Neural progenitor cell (in vitro differentiated cells): ENCODE data around the gene ZFPL1. TPM values are rescaled to one million over a fixed set of nuclear protein-coding genes. Genes with fewer than 3 reads are reported as not detected.
A peak's percentile ranks its signal among the peaks of the same experiment; 100 is the strongest.

Experiments
- DNase-seq: peaks from one replicate; pipeline ENCODE4 v3.0.0-alpha.2; 2016; ENCODE audit warnings: low spot score
- H2AFZ ChIP-seq: fragments of 200-600 bp; sonication (generic); replicated peaks from 2 replicates; pipeline ENCODE4 v1.6.1; 2016; ENCODE audit warnings: antibody characterized with exemption
- H3F3A ChIP-seq: fragments of 200-600 bp; sonication (generic); 2 replicates; pipeline ENCODE4 v1.6.1; 2016; ENCODE audit warnings: antibody characterized with exemption, low read depth
- H3K27ac ChIP-seq: fragments of 200-600 bp; sonication (generic); 2 replicates; pipeline ENCODE4 v1.5.1; 2016; ENCODE audit warnings: mild to moderate bottlenecking
- H3K27me3 ChIP-seq: fragments of 200-600 bp; sonication (generic); 2 replicates; pipeline ENCODE4 v1.6.1; 2016; ENCODE audit warnings: mild to moderate bottlenecking, moderate library complexity
- H3K36me3 ChIP-seq: fragments of 200-600 bp; sonication (generic); 2 replicates; pipeline ENCODE4 v1.5.1; 2016
- H3K4me1 ChIP-seq: fragments of 200-600 bp; sonication (generic); 2 replicates; pipeline ENCODE4 v1.6.1; 2016; ENCODE audit warnings: mixed run types
- H3K4me2 ChIP-seq: fragments of 200-600 bp; sonication (generic); 2 replicates; pipeline ENCODE4 v1.6.1; 2016
- H3K4me3 ChIP-seq: fragments of 200-600 bp; sonication (generic); 2 replicates; pipeline ENCODE4 v1.5.1; 2016
- H3K79me2 ChIP-seq: fragments of 200-600 bp; sonication (generic); 2 replicates; pipeline ENCODE4 v1.6.1; 2016; ENCODE audit warnings: low read depth
- H3K9ac ChIP-seq: fragments of 200-600 bp; sonication (generic); 2 replicates; pipeline ENCODE4 v1.6.1; 2016
- H3K9me3 ChIP-seq: fragments of 200-600 bp; sonication (generic); 2 replicates; pipeline ENCODE4 v1.5.1; 2016; ENCODE audit warnings: low read depth
- H4K20me1 ChIP-seq: fragments of 200-600 bp; sonication (generic); 2 replicates; pipeline ENCODE4 v1.6.1; 2016; ENCODE audit warnings: low read depth
- H3K27ac Mint-ChIP-seq: 3 replicates; pipeline ENCODE4 v1.8.0; 2021; ENCODE audit warnings: mixed read lengths
- H3K27me3 Mint-ChIP-seq: 2 replicates; pipeline ENCODE4 v1.8.0; 2022; ENCODE audit warnings: low read depth, mild to moderate bottlenecking, inconsistent platforms, moderate library complexity, mixed read lengths; ENCODE audit not compliant: insufficient read depth
- H3K36me3 Mint-ChIP-seq: 3 replicates; pipeline ENCODE4 v1.8.0; 2021; ENCODE audit warnings: mixed read lengths
- H3K4me1 Mint-ChIP-seq: 3 replicates; pipeline ENCODE4 v1.8.0; 2021; ENCODE audit warnings: mixed read lengths
- H3K4me3 Mint-ChIP-seq: 3 replicates; pipeline ENCODE4 v1.8.0; 2021; ENCODE audit warnings: mild to moderate bottlenecking, moderate library complexity, mixed read lengths
- H3K9me3 Mint-ChIP-seq: 3 replicates; pipeline ENCODE4 v1.8.0; 2020; ENCODE audit warnings: mixed read lengths
- EZH2 ChIP-seq: fragments of 200-600 bp; sonication (generic); IDR thresholded peaks from 2 replicates; pipeline ENCODE4 v1.6.1; 2017; ENCODE audit warnings: antibody characterized with exemption, mild to moderate bottlenecking, moderate library complexity
- EZH2phosphoT487 ChIP-seq: fragments of 200-600 bp; sonication (generic); IDR thresholded peaks from 2 replicates; pipeline ENCODE4 v1.6.1; 2017; ENCODE audit warnings: antibody characterized with exemption
- total RNA-seq: library from RNA; depleted of rRNA; stranded (reverse); fragments of >200 nt; gene quantifications from 2 replicates; pipeline ENCODE4 v1.2.3, GENCODE V29; 2015; ENCODE audit warnings: low replicate concordance
- TF ChIP-seq, protein P1 (sequence below): fragments of 200-600 bp; sonication (generic); IDR thresholded peaks from 2 replicates; pipeline ENCODE4 v1.5.1; 2017; ENCODE audit warnings: antibody characterized with exemption, mild to moderate bottlenecking

ZFPL1 gene
- total RNA-seq, 1 donor from 2014 or later: 12.6 TPM

DNA sequence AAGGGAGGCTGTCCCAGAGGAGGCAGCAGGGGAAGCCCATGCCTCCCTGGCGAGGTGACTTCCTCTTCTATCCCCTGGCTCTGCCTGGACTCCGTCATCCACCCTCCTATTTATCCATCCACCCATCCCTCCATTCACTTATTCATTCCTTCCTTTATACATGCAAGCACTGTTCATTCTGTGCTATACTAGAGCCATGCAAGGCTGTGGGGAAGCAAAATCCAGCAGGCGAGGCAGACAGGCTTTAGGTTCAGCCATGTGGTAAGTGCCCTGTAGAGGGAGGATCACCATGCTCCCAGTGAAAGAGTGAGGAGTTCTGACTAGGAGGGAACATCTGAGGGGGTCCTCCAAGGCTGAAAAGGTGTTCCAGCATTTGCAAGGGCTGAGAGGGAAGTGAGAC lies 24.5 kb upstream of the ZFPL1 start:
- H3K36me3 Mint-ChIP-seq: no peaks in the 10 kb centered on the region
- Histone ChIP-seq H3K36me3 (no peaks in the 10 kb centered on the region), H3F3A (no peaks in the 10 kb centered on the region), H3K9me3 (no peaks in the 10 kb centered on the region), H2AFZ (no peak overlapping the region), H3K4me3 (no peak overlapping the region), H3K27me3 (no peaks in the 10 kb centered on the region), H4K20me1 (no peaks in the 10 kb centered on the region), H3K27ac (no peak overlapping the region), H3K4me2 (no peak overlapping the region), H3K9ac (no peak overlapping the region), H3K4me1 (no peaks in the 10 kb centered on the region), H3K79me2 (no peaks in the 10 kb centered on the region)
- no peaks in the 10 kb centered on the region for H3K9me3 Mint-ChIP-seq
- H3K27me3 Mint-ChIP-seq: peaks cover 2% of the 10 kb centered on the region
- H3K27ac Mint-ChIP-seq: no peak overlapping the region
- DNase-seq: no peak
- peaks cover 3% of the 10 kb centered on the region for H3K4me1 Mint-ChIP-seq
- H3K4me3 Mint-ChIP-seq: no peak overlapping the region
- TF ChIP-seq EZH2 (no peak), EZH2phosphoT487 (no peak)
- TF ChIP-seq, protein P1, sequence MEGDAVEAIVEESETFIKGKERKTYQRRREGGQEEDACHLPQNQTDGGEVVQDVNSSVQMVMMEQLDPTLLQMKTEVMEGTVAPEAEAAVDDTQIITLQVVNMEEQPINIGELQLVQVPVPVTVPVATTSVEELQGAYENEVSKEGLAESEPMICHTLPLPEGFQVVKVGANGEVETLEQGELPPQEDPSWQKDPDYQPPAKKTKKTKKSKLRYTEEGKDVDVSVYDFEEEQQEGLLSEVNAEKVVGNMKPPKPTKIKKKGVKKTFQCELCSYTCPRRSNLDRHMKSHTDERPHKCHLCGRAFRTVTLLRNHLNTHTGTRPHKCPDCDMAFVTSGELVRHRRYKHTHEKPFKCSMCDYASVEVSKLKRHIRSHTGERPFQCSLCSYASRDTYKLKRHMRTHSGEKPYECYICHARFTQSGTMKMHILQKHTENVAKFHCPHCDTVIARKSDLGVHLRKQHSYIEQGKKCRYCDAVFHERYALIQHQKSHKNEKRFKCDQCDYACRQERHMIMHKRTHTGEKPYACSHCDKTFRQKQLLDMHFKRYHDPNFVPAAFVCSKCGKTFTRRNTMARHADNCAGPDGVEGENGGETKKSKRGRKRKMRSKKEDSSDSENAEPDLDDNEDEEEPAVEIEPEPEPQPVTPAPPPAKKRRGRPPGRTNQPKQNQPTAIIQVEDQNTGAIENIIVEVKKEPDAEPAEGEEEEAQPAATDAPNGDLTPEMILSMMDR: no peak

DNA sequence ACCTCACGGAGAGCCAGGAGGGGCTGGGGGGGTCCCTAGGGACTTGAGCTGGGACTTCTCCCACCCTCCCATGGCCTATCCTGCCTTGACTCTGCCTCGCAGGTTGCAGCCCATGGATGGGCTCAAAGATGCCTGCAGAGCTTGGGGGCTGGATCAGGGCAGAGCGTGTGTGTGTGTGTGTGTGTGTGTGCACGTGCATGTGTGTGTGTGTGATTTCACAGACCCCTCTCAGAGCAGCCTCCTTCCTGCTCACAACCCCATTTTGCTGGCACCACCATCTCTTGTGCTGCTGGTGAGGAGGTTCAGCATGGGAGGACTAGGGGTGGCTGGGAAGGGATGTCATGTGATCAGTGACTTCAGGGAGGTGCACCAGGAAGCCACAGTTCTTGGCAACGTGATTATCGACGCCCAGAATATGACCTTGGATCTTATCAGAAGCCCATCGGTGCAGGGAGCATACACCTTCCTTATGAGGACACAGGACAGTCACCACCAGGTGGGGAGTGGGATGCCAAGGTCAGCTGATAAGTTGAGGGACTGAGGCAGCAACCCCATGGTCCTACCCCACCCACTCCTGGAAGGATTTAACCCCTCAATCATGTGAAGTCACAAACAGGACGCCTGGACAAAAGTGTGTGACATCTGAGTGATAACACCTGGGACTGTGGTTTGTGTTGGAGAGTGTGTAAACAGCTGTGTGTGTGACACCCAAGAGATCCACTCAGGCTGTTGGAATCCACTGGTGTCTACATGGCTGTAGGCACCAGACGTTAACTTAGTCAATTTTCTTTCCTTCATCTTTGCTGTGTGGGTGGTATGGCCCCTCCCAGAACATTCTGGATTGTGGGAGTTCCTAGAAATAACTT lies 23.8 kb upstream of the ZFPL1 start:
- no peaks in the 10 kb centered on the region for H3K27me3 ChIP-seq
- no peaks in the 10 kb centered on the region for H3K4me1 ChIP-seq
- H3K27me3 Mint-ChIP-seq: peaks cover 2% of the 10 kb centered on the region
- H3K9ac ChIP-seq: no peak overlapping the region
- no peaks in the 10 kb centered on the region for H4K20me1 ChIP-seq
- no peaks in the 10 kb centered on the region for H3F3A ChIP-seq
- no peak for TF ChIP-seq EZH2phosphoT487
- no peak for TF ChIP-seq EZH2
- TF ChIP-seq, protein P1: no peak
- H2AFZ ChIP-seq: no peak overlapping the region
- H3K4me1 Mint-ChIP-seq: peaks cover 3% of the 10 kb centered on the region
- no peaks in the 10 kb centered on the region for H3K36me3 Mint-ChIP-seq
- no peak overlapping the region for H3K27ac Mint-ChIP-seq
- H3K36me3 ChIP-seq: no peaks in the 10 kb centered on the region
- no peak overlapping the region for H3K4me2 ChIP-seq
- DNase-seq: no peak
- no peaks in the 10 kb centered on the region for H3K9me3 Mint-ChIP-seq
- no peak overlapping the region for H3K4me3 ChIP-seq
- no peaks in the 10 kb centered on the region for H3K79me2 ChIP-seq
- no peak overlapping the region for H3K27ac ChIP-seq
- no peaks in the 10 kb centered on the region for H3K9me3 ChIP-seq
- H3K4me3 Mint-ChIP-seq: no peak overlapping the region

DNA sequence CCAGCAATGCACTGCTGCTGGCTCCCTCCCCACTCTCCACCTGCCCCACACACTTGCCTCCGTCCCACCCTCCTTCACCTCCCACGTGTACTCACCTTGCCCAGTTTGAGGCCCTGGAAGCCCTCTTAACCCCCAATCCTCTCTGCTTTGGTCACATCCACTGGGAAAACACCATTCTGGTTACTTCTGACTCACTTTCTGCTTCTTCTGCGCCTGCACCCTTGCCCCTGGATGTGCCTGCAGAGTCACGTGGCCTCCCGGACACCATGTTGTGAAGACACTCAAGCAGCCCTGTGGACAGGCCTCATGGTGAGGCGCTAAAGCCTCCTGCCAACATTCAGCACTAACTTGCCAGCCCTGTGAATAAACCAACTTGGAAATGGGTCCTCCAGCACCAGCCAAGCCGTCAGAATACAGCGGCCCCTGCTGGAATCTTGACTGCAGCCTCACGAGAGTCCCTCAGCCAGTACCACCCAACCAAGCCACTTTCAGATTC lies 23.1 kb upstream of the ZFPL1 start:
- Mint-ChIP-seq H3K4me1 (peaks cover 3% of the 10 kb centered on the region), H3K4me3 (no peak overlapping the region), H3K27ac (no peak overlapping the region), H3K9me3 (no peaks in the 10 kb centered on the region), H3K27me3 (peaks cover 2% of the 10 kb centered on the region), H3K36me3 (no peaks in the 10 kb centered on the region)
- Histone ChIP-seq H3K4me2 (no peak overlapping the region), H4K20me1 (no peaks in the 10 kb centered on the region), H3K27ac (no peak overlapping the region), H3K79me2 (no peaks in the 10 kb centered on the region), H3K4me3 (no peak overlapping the region), H3F3A (no peaks in the 10 kb centered on the region), H3K27me3 (no peaks in the 10 kb centered on the region), H3K36me3 (no peaks in the 10 kb centered on the region), H3K4me1 (no peaks in the 10 kb centered on the region), H3K9me3 (no peaks in the 10 kb centered on the region), H3K9ac (no peak overlapping the region), H2AFZ (no peak overlapping the region)
- TF ChIP-seq, protein P1: peak; percentile 57
- no peak for TF ChIP-seq EZH2
- no peak for TF ChIP-seq EZH2phosphoT487
- DNase-seq: peak; percentile 55
